ENCODE results near the gene C1QTNF12. TPM values are rescaled to one million over a fixed set of nuclear protein-coding genes. Genes with fewer than 3 reads are reported as not detected.

Gene C1QTNF12
- total RNA-seq, 1 experiment from 2014 or later, result 1.8 TPM

- no peak overlapping the region for H3K4me3 ChIP-seq
- no peak for DNase-seq (ENCODE audit: low read depth in 1 of 2, low spot score in 2 of 2)
- H3K4me1 ChIP-seq (replicated peaks), result peaks cover 24% of the 10 kb centered on the region
- H3K27me3 ChIP-seq (replicated peaks), result no peaks in the 10 kb centered on the region
- H3K27ac ChIP-seq, result no peak overlapping the region
- H3K36me3 ChIP-seq, result peaks cover 76% of the 10 kb centered on the region
- H3K9me3 ChIP-seq (replicated peaks), result peaks cover 5% of the 10 kb centered on the region; the same call in 1 of the 2 replicates
Observed at GRCh38 chr1:1229770-1230169, 16.8 kb downstream of the C1QTNF12 start.

DNA sequence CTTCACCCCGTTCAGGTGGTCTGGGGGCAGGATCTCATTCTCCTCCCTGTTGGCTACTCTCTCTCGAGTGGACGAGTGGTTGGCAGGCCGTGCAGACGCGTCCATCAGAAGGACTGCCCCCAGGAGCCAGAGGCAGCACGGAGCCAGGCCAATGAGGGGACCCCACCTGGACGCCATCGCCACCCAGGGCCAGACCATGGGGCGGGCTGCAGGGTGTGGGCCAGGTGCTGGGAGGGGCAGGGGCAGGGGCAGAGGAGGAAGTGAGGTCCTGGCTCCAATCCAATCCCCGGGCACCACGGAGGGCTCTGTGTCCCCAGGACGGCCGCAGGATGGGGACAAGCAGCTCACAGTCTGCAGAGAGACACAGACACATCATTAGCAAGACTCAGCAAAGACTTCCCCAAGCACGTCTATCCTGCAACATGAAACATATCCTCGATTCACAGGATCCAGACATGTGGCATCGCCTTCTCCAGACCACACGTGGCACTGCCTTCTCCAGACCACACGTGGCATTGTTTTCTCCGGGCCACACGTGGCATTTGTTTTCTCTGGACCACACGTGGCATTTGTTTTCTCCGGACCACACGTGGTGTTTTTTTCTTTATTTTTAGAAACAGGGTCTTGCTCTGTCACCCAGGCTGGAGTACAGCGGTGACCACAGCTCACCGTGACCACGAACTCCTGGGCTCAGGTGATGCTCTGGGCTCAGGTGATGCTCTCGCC, 17.8 kb downstream of the C1QTNF12 start:
- no peak overlapping the region for H3K4me3 ChIP-seq
- no peak for DNase-seq (ENCODE audit: low read depth in 1 of 2, low spot score in 2 of 2)
- peaks cover 24% of the 10 kb centered on the region for H3K4me1 ChIP-seq (replicated peaks)
- H3K27me3 ChIP-seq (replicated peaks), result no peaks in the 10 kb centered on the region
- H3K27ac ChIP-seq, result no peak overlapping the region
- H3K9me3 ChIP-seq (replicated peaks), result peaks cover 5% of the 10 kb centered on the region; the same call in 1 of the 2 replicates
- peaks cover 77% of the 10 kb centered on the region for H3K36me3 ChIP-seq

DNA sequence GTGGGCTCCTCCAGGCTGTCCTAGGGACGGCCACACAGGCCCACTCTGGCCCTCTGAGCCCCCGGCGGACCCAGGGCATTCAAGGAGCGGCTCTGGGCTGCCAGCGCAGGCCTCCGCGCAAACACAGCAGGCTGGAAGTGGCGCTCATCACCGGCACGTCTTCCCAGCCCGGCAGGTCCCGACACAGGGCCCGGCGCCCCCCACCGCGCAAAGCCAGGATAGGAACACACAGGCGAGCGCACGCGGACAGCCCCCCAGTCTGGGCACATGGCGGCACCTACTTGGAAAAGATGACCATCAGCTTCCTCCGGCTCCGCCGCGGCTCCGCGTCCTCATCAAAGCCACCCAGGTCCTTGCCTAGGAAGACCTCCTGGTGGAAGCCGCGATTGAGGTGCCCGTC, 18.3 kb downstream of the C1QTNF12 start:
- H3K27ac ChIP-seq, result no peak overlapping the region
- H3K9me3 ChIP-seq (replicated peaks), result peaks cover 5% of the 10 kb centered on the region; the same call in 1 of the 2 replicates
- no peaks in the 10 kb centered on the region for H3K27me3 ChIP-seq (replicated peaks)
- peaks cover 23% of the 10 kb centered on the region for H3K4me1 ChIP-seq (replicated peaks)
- H3K4me3 ChIP-seq, result no peak overlapping the region
- peaks cover 76% of the 10 kb centered on the region for H3K36me3 ChIP-seq
- DNase-seq (ENCODE audit: low read depth in 1 of 2, low spot score in 2 of 2), result no peak

DNA sequence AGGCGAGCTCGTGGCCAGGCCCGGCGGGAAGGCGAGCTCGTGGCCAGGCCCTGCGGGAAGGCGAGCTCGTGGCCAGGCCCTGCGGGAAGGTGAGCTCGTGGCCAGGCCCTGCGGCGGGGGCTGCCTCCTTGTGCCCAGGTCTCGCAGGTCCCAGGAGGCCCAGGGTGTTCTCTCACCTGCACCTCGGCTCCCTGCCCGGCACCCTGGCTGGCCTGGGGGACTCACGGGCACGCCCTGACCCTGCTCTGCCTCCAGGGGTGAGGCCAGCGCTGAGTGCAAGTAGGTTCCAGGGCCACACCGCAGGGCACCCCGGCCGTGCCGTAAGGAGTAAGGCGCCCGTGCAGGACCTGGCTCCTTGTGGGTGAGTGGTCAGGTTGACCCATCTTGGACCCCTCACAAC, 19.1 kb downstream of the C1QTNF12 start:
- no peak overlapping the region for H3K27ac ChIP-seq
- peaks cover 78% of the 10 kb centered on the region for H3K36me3 ChIP-seq
- H3K27me3 ChIP-seq (replicated peaks), result no peaks in the 10 kb centered on the region
- H3K9me3 ChIP-seq (replicated peaks), result no peaks in the 10 kb centered on the region
- H3K4me3 ChIP-seq, result no peak overlapping the region
- H3K4me1 ChIP-seq (replicated peaks), result peaks cover 15% of the 10 kb centered on the region
- no peak for DNase-seq (ENCODE audit: low read depth in 1 of 2, low spot score in 2 of 2)

- Histone ChIP-seq H3K27ac (no peak overlapping the region), H3K9me3 (replicated peaks) (no peaks in the 10 kb centered on the region), H3K36me3 (peaks cover 83% of the 10 kb centered on the region), H3K4me3 (no peak overlapping the region), H3K27me3 (replicated peaks) (no peaks in the 10 kb centered on the region), H3K4me1 (replicated peaks) (peaks cover 13% of the 10 kb centered on the region)
- no peak for DNase-seq (ENCODE audit: low read depth in 1 of 2, low spot score in 2 of 2)
Observed at GRCh38 chr1:1226566-1227362, 19.8 kb downstream of the C1QTNF12 start.

DNA sequence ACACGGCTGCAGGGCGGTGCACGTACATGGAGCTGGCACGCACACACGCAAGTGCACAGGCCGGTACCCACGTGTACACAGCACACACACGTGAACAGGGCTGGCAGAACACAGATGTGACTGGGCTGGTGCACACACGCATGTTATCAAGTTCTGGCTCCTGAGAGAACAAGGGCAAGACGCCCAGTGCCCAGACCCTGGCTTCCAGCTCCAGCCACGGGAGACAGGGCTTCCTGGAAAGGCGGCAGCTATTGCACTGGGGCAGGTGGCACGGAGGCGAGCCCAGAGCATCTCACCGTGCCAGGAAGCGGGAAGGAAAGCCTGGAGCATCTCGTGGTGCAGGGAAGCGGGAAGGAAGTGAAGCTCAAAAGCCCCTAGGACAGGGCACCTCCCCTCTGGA, 20.6 kb downstream of the C1QTNF12 start:
- peaks cover 86% of the 10 kb centered on the region for H3K36me3 ChIP-seq

DNA sequence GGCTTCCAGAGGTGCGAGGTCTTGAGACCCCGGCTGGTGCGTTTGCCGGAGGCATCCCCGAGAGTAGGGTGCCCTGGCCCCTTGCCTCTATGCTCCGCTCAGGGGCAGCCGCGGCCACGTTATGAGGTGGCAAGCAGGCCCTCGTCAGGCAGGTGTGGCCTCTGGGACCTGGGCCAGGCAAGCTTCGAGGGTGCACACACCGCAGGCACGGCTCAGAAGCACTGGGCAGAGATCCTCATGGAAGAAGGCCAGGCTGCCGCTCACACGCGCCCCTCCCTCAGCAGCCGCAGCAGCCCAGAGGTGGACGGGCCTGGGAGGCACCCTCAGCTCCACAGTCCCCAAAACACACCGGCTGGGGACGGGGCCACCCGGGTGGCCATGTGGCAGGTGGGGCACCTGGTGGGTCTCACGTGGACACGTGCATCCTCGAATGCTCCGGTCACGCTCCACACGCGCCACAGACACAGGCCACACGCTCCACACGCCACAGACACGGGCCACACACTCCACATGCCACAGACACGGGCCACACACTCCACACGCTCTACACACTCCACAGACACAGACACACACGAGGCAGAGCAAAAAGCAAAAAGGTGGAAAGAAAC, 21.2 kb downstream of the C1QTNF12 start:
- H3K27ac ChIP-seq, result no peak overlapping the region
- H3K36me3 ChIP-seq, result peaks cover 92% of the 10 kb centered on the region
- H3K9me3 ChIP-seq (replicated peaks), result no peaks in the 10 kb centered on the region
- DNase-seq (ENCODE audit: low read depth in 1 of 2, low spot score in 2 of 2), result no peak
- H3K4me1 ChIP-seq (replicated peaks), result peaks cover 6% of the 10 kb centered on the region
- no peaks in the 10 kb centered on the region for H3K27me3 ChIP-seq (replicated peaks)
- H3K4me3 ChIP-seq, result no peak overlapping the region

More for the DNA sequence above, 20.6 kb downstream of the C1QTNF12 start:
- peaks cover 12% of the 10 kb centered on the region for H3K4me1 ChIP-seq (replicated peaks)
- no peak overlapping the region for H3K27ac ChIP-seq
- no peaks in the 10 kb centered on the region for H3K9me3 ChIP-seq (replicated peaks)
- no peaks in the 10 kb centered on the region for H3K27me3 ChIP-seq (replicated peaks)
- no peak overlapping the region for H3K4me3 ChIP-seq
- DNase-seq (ENCODE audit: low read depth in 1 of 2, low spot score in 2 of 2), result no peak

DNA sequence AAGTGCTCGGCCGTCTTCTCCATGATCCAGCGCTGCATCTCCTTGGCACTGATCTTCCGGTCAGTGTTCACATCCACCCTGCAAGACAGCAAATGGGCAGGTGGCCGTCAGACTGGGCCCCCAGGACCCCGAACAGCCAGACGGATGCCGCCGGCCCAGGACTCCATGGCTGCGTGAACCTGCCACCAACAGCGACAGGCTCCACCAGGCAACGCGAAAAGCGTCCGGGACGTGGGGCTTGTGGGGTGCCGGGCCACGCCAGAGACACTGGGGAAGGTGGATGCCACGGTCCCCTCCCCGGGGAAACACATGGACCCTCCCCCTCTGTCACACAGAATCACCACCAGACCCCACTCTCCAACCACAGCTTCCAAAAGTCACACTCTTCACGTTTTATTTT, 22.6 kb downstream of the C1QTNF12 start:
- H3K4me1 ChIP-seq (replicated peaks), result no peaks in the 10 kb centered on the region; the same call in 1 of the 2 replicates
- H3K4me3 ChIP-seq, result no peak overlapping the region
- H3K27me3 ChIP-seq (replicated peaks), result no peaks in the 10 kb centered on the region
- H3K27ac ChIP-seq, result no peak overlapping the region
- no peaks in the 10 kb centered on the region for H3K9me3 ChIP-seq (replicated peaks)
- peaks cover 91% of the 10 kb centered on the region for H3K36me3 ChIP-seq
- no peak for DNase-seq (ENCODE audit: low read depth in 1 of 2, low spot score in 2 of 2)

DNA sequence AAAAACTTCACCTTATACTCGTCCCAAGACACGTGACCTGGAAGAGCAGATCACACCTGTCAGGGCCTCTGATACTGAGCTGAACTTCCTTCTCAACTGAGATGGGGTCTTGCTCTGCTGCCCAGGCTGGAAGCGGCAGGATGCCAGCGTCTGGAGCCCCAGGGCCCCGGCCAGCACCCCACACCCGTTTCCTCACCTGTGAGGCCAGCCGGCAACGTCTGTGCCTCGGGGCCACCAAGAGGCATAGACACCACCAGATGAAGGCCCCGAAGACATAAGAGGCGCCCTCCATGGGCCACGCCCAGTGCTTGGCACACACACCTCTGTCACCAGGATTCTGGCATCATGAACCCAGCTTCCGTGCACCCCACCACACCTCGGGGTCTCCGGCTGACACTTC, 23.2 kb downstream of the C1QTNF12 start:
- peaks cover 91% of the 10 kb centered on the region for H3K36me3 ChIP-seq
- DNase-seq (ENCODE audit: low read depth in 1 of 2, low spot score in 2 of 2), result no peak
- no peak overlapping the region for H3K27ac ChIP-seq
- H3K4me1 ChIP-seq (replicated peaks), result no peaks in the 10 kb centered on the region
- no peaks in the 10 kb centered on the region for H3K27me3 ChIP-seq (replicated peaks)
- H3K9me3 ChIP-seq (replicated peaks), result no peaks in the 10 kb centered on the region
- H3K4me3 ChIP-seq, result no peak overlapping the region

GRCh38 chr1:1222575-1223225, 23.8 kb downstream of the C1QTNF12 start:
- Histone ChIP-seq H3K27me3 (replicated peaks) (no peaks in the 10 kb centered on the region), H3K9me3 (replicated peaks) (no peaks in the 10 kb centered on the region), H3K36me3 (peaks cover 91% of the 10 kb centered on the region), H3K4me3 (no peak overlapping the region), H3K27ac (no peak overlapping the region), H3K4me1 (replicated peaks) (no peaks in the 10 kb centered on the region)
- DNase-seq (ENCODE audit: low read depth in 1 of 2, low spot score in 2 of 2), result no peak

GRCh38 chr1:1221887-1222574, 24.5 kb downstream of the C1QTNF12 start:
- peaks cover 91% of the 10 kb centered on the region for H3K36me3 ChIP-seq
- no peak overlapping the region for H3K4me3 ChIP-seq
- no peak for DNase-seq (ENCODE audit: low read depth in 1 of 2, low spot score in 2 of 2)
- H3K27ac ChIP-seq, result no peak overlapping the region
- H3K9me3 ChIP-seq (replicated peaks), result no peaks in the 10 kb centered on the region
- H3K4me1 ChIP-seq (replicated peaks), result no peaks in the 10 kb centered on the region
- H3K27me3 ChIP-seq (replicated peaks), result no peaks in the 10 kb centered on the region

- Histone ChIP-seq H3K27me3 (replicated peaks) (no peaks in the 10 kb centered on the region), H3K9me3 (replicated peaks) (no peaks in the 10 kb centered on the region), H3K4me3 (no peak overlapping the region), H3K27ac (no peak overlapping the region), H3K36me3 (peaks cover 92% of the 10 kb centered on the region), H3K4me1 (replicated peaks) (no peaks in the 10 kb centered on the region)
- no peak for DNase-seq (ENCODE audit: low read depth in 1 of 2, low spot score in 2 of 2)
Observed at GRCh38 chr1:1220197-1220596, 26.3 kb downstream of the C1QTNF12 start.

- no peak overlapping the region for H3K4me3 ChIP-seq
- no peaks in the 10 kb centered on the region for H3K4me1 ChIP-seq (replicated peaks)
- no peaks in the 10 kb centered on the region for H3K27me3 ChIP-seq (replicated peaks)
- no peak for DNase-seq (ENCODE audit: low read depth in 1 of 2, low spot score in 2 of 2)
- no peak overlapping the region for H3K27ac ChIP-seq
- H3K9me3 ChIP-seq (replicated peaks), result no peaks in the 10 kb centered on the region
- H3K36me3 ChIP-seq, result peaks cover 83% of the 10 kb centered on the region
Observed at GRCh38 chr1:1219341-1219740, 27.2 kb downstream of the C1QTNF12 start.

Data from SJSA1 (cell line).